ENCODE data around the gene GJD3. TPM values are rescaled to one million over a fixed set of nuclear protein-coding genes. Genes with fewer than 3 reads are reported as not detected.

Gene GJD3
- total and polyA plus RNA-seq, 9 of the 15 experiments (the other 6 are each of a cell fraction or from before 2014, with no cell fraction given), result 0.17 to 0.38 TPM; not detected in 7

- TF ChIP-seq E4F1 (CRISPR knock-in tag; IDR thresholded peaks at IDR 0.05; ENCODE audit: borderline replicate concordance), result no peak
- TF ChIP-seq ZNF592 (IDR thresholded peaks at IDR 0.05), result no peak
- no peak for TF ChIP-seq HDAC1 (IDR thresholded peaks at IDR 0.05)
- no peak for TF ChIP-seq NR2C2 (CRISPR knock-in tag; IDR thresholded peaks at IDR 0.05)
- no peak for TF ChIP-seq NR2C2 (tag; IDR thresholded peaks at IDR 0.05)
- no peak for TF ChIP-seq ZNF586 (CRISPR knock-in tag; conservative IDR thresholded peaks at IDR 0.05)
- no peak for TF ChIP-seq MYBL2 (IDR thresholded peaks at IDR 0.05; ENCODE audit: low read depth)
- TF ChIP-seq MYBL2 (CRISPR knock-in tag; IDR thresholded peaks at IDR 0.05; ENCODE audit: borderline replicate concordance), result no peak
Measured at GRCh38 chr17:40402668-40403067, 38.1 kb upstream of the GJD3 start (continued).

Measured in K562 (cell line).